ENCODE data around the gene NANOS3.

NANOS3 gene

GRCh38 chr19:13909430-13909829 lies 32.5 kb downstream of the NANOS3 start:
- Histone ChIP-seq H3K4me3 (ENCODE audit: low read depth, low read length, poor library complexity, severe bottlenecking) (no peak overlapping the region), H3K4me2 (ENCODE audit: low read length) (no peak overlapping the region), H3K36me3 (ENCODE audit: insufficient read depth, low read length) (peaks cover 39% of the 10 kb centered on the region), H3K27ac (ENCODE audit: low read depth, low read length, poor library complexity, severe bottlenecking) (no peak overlapping the region), H4K20me1 (ENCODE audit: insufficient read depth, low read length) (no peaks in the 10 kb centered on the region), H2AFZ (ENCODE audit: low read length) (no peak overlapping the region), H3K27me3 (ENCODE audit: insufficient read depth, low read length) (no peaks in the 10 kb centered on the region), H3K9ac (ENCODE audit: low read length) (no peak overlapping the region), H3F3A (ENCODE audit: insufficient read depth, low read length) (no peaks in the 10 kb centered on the region), H3K79me2 (ENCODE audit: insufficient read depth, low read length) (no peaks in the 10 kb centered on the region), H3K4me1 (ENCODE audit: insufficient read depth, low read length, severe bottlenecking) (peaks cover 12% of the 10 kb centered on the region), H3K9me2 (ENCODE audit: low read depth, low read length) (no peaks in the 10 kb centered on the region), H3K9me3 (ENCODE audit: low read length) (no peaks in the 10 kb centered on the region)
- TF ChIP-seq, protein P1, sequence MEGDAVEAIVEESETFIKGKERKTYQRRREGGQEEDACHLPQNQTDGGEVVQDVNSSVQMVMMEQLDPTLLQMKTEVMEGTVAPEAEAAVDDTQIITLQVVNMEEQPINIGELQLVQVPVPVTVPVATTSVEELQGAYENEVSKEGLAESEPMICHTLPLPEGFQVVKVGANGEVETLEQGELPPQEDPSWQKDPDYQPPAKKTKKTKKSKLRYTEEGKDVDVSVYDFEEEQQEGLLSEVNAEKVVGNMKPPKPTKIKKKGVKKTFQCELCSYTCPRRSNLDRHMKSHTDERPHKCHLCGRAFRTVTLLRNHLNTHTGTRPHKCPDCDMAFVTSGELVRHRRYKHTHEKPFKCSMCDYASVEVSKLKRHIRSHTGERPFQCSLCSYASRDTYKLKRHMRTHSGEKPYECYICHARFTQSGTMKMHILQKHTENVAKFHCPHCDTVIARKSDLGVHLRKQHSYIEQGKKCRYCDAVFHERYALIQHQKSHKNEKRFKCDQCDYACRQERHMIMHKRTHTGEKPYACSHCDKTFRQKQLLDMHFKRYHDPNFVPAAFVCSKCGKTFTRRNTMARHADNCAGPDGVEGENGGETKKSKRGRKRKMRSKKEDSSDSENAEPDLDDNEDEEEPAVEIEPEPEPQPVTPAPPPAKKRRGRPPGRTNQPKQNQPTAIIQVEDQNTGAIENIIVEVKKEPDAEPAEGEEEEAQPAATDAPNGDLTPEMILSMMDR (IDR thresholded peaks at IDR 0.05; ENCODE audit: low read length), result no peak
- TF ChIP-seq EZH2 (IDR thresholded peaks at IDR 0.05; ENCODE audit: borderline replicate concordance, low read length), result no peak

DNA sequence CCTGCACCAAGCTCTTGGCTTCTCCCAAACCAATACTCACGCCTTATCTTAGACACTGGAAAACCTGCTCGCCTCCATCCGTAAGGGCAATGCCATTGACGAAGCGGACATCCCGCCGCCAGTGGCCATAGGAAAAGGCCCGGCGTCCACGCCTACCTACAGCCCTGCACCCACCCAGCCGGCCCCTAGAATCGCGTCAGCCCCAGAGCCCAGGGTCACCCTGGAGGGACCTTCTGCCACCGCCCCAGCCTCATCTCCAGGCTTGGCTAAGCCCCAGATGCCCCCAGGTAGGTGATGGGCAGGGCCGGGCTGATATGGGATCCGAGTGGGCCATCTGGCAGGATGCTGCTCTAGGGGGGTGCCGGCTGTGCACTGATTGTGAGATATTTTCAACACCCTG lies 36.4 kb downstream of the NANOS3 start:
- H3K9ac ChIP-seq (ENCODE audit: low read length), result no peak overlapping the region
- no peaks in the 10 kb centered on the region for H3K79me2 ChIP-seq (ENCODE audit: insufficient read depth, low read length)
- H4K20me1 ChIP-seq (ENCODE audit: insufficient read depth, low read length), result no peaks in the 10 kb centered on the region
- no peak overlapping the region for H2AFZ ChIP-seq (ENCODE audit: low read length)
- H3K4me1 ChIP-seq (ENCODE audit: insufficient read depth, low read length, severe bottlenecking), result no peaks in the 10 kb centered on the region
- H3F3A ChIP-seq (ENCODE audit: insufficient read depth, low read length), result no peaks in the 10 kb centered on the region
- H3K36me3 ChIP-seq (ENCODE audit: insufficient read depth, low read length), result peaks cover 69% of the 10 kb centered on the region
- TF ChIP-seq EZH2 (IDR thresholded peaks at IDR 0.05; ENCODE audit: borderline replicate concordance, low read length), result no peak
- TF ChIP-seq, protein P1 (IDR thresholded peaks at IDR 0.05; ENCODE audit: low read length), result no peak
- H3K4me2 ChIP-seq (ENCODE audit: low read length), result no peak overlapping the region
- H3K9me3 ChIP-seq (ENCODE audit: low read length), result no peaks in the 10 kb centered on the region
- no peaks in the 10 kb centered on the region for H3K27me3 ChIP-seq (ENCODE audit: insufficient read depth, low read length)
- H3K27ac ChIP-seq (ENCODE audit: low read depth, low read length, poor library complexity, severe bottlenecking), result no peak overlapping the region
- no peaks in the 10 kb centered on the region for H3K9me2 ChIP-seq (ENCODE audit: low read depth, low read length)
- no peak overlapping the region for H3K4me3 ChIP-seq (ENCODE audit: low read depth, low read length, poor library complexity, severe bottlenecking)

DNA sequence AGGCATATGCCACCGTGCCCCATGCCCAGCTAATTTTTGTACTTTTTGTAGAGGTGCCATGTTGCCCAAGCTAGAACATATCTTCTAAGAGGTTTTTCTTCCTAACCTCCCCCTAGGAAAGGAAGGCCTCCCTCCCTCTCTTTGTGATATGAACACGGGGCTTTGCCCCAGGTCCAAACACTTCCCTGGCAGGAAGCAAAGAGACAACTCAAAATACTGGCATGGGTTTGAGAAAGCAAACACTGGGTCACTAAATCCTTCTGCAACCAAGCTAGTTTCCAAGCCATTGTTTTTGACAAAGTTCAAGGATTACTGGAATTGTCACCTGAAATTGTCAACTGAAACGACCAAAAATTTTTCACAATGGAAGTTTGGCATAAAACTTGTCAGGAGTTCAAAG lies 37.8 kb downstream of the NANOS3 start:
- Histone ChIP-seq H4K20me1 (ENCODE audit: insufficient read depth, low read length) (no peaks in the 10 kb centered on the region), H3K79me2 (ENCODE audit: insufficient read depth, low read length) (no peaks in the 10 kb centered on the region), H3K4me2 (ENCODE audit: low read length) (no peak overlapping the region), H3K4me3 (ENCODE audit: low read depth, low read length, poor library complexity, severe bottlenecking) (no peak overlapping the region), H3K4me1 (ENCODE audit: insufficient read depth, low read length, severe bottlenecking) (no peaks in the 10 kb centered on the region), H3K36me3 (ENCODE audit: insufficient read depth, low read length) (peaks cover 79% of the 10 kb centered on the region), H3K27ac (ENCODE audit: low read depth, low read length, poor library complexity, severe bottlenecking) (no peak overlapping the region), H3F3A (ENCODE audit: insufficient read depth, low read length) (no peaks in the 10 kb centered on the region), H2AFZ (ENCODE audit: low read length) (no peak overlapping the region), H3K27me3 (ENCODE audit: insufficient read depth, low read length) (no peaks in the 10 kb centered on the region), H3K9me3 (ENCODE audit: low read length) (no peaks in the 10 kb centered on the region), H3K9ac (ENCODE audit: low read length) (no peak overlapping the region), H3K9me2 (ENCODE audit: low read depth, low read length) (no peaks in the 10 kb centered on the region)
- TF ChIP-seq EZH2 (IDR thresholded peaks at IDR 0.05; ENCODE audit: borderline replicate concordance, low read length), result no peak
- TF ChIP-seq, protein P1 (IDR thresholded peaks at IDR 0.05; ENCODE audit: low read length), result no peak
